Umbilical cord (tissue), 2 donors: Measurements from ENCODE around the gene IL1B. TPM values are rescaled to one million over a fixed set of nuclear protein-coding genes. Genes with fewer than 3 reads are reported as not detected.

Source experiments
- DNase-seq: peaks from one replicate; pipeline ENCODE4 v3.0.0-alpha.2; 2015; ENCODE audit warnings: low spot score
- total RNA-seq: library from RNA; depleted of rRNA; stranded (reverse); fragments of >200 nt; gene quantifications from one replicate; pipeline ENCODE4 v1.2.3, GENCODE V29; 2014; ENCODE audit warnings: low replicate concordance; ENCODE audit not compliant: insufficient read depth

Gene IL1B
- total RNA-seq, 1 donor from 2014 or later = 3.1 TPM

- no peak for DNase-seq
Observed at GRCh38 chr2:112783187-112783714, 53.3 kb downstream of the IL1B start.

DNA sequence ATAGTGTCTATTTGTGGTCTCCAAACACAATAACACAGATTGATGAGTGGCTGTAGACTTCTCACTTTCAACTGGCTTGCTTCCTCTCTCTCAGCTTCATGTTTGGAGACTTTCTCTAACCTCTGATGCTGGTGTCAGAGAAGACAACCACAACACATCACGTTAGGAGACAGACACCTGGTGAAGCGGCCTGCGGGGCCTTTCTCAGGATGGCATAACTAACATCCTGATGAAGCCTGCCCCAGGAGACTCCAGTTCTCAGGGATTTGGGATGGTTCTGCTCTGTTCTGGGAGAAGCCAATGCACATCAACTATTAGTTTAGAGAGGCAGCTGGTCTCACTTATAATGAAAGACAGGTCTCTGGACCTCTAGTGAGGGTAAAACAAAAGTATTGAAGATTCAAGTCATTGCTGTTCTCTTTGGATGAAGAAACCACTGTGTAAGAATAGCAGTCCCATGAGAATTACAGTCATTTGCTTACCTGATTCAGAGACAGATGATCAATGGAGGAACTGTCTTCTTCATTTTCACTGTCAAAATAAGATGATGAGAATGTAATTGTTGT lies 54.3 kb downstream of the IL1B start:
- DNase-seq = no peak

Other genes with a start within 250 kb of the IL1B start
- 23.1 TPM for gene SLC20A1, start 190.8 kb downstream of the IL1B start, total RNA-seq
- 1.2 TPM for gene NT5DC4, start 115.8 kb downstream of the IL1B start, total RNA-seq
- gene CKAP2L, start 72.2 kb downstream of the IL1B start, total RNA-seq = 4.1 TPM
- 1.4 TPM for gene IL1A, start 52.3 kb downstream of the IL1B start, total RNA-seq
- gene IL37, start 74.4 kb upstream of the IL1B start, total RNA-seq = not detected
- gene IL36G, start 141.2 kb upstream of the IL1B start, total RNA-seq = not detected
- not detected for gene IL36A, start 168.7 kb upstream of the IL1B start, total RNA-seq
- gene IL36B, start 216.1 kb upstream of the IL1B start, total RNA-seq = 2.4 TPM
- gene IL36RN, start 222.4 kb upstream of the IL1B start, total RNA-seq = 6.0 TPM
- gene IL1F10, start 231.2 kb upstream of the IL1B start, total RNA-seq = 0.72 TPM